HepG2 (cell line): ENCODE data around the gene GRAP. TPM values are rescaled to one million over a fixed set of nuclear protein-coding genes. Genes with fewer than 3 reads are reported as not detected.

ENCODE experiments used
- CREB3 ChIP-seq: sonication (generic); formaldehyde crosslinking; IDR thresholded peaks from 2 replicates; pipeline ENCODE4 v1.5.0; 2020; ENCODE audit warnings: missing genetic modification reagents
- FLYWCH1 ChIP-seq: sonication (generic); formaldehyde crosslinking; IDR thresholded peaks from 2 replicates; pipeline ENCODE4 v1.8.1; 2023; ENCODE audit warnings: mild to moderate bottlenecking, missing genetic modification reagents
- HMGXB4 ChIP-seq, 2 experiments: sonication (generic) in 1 of 2; formaldehyde crosslinking in 1 of 2; IDR thresholded peaks; 2 replicates each; pipeline versions ENCODE4 v1.4.0 to v1.6.1; 2018 to 2020; ENCODE audit warnings: missing genetic modification reagents in 2 of 2, borderline replicate concordance in 1 of 2, low read depth in 1 of 2, mild to moderate bottlenecking in 1 of 2, missing biosample characterization in 1 of 2
- IKZF1 ChIP-seq: fragments of 450-650 bp; IDR thresholded peaks from 2 replicates; pipeline ENCODE4 v1.7.1; 2016
- MTERF4 ChIP-seq: sonication (generic); formaldehyde crosslinking; IDR thresholded peaks from 2 replicates; pipeline ENCODE4 v1.8.0; 2023; ENCODE audit warnings: mild to moderate bottlenecking, missing genetic modification reagents
- PHF20 ChIP-seq: sonication (generic); formaldehyde crosslinking; IDR thresholded peaks from 2 replicates; pipeline ENCODE4 v1.5.0; 2020; ENCODE audit warnings: mild to moderate bottlenecking, missing genetic modification reagents
- PHF8 ChIP-seq: sonication (generic); formaldehyde crosslinking; IDR thresholded peaks from 2 replicates; pipeline ENCODE4 v1.5.0; 2020; ENCODE audit warnings: missing genetic modification reagents
- PRDM15 ChIP-seq: sonication (generic); formaldehyde crosslinking; IDR thresholded peaks from 2 replicates; pipeline ENCODE4 v1.4.0; 2020; ENCODE audit warnings: missing genetic modification reagents
- SALL2 ChIP-seq: sonication (generic); formaldehyde crosslinking; IDR thresholded peaks from 2 replicates; pipeline ENCODE4 v1.8.1; 2023; ENCODE audit warnings: mild to moderate bottlenecking, missing genetic modification reagents, inconsistent platforms
- SAP130 ChIP-seq: IDR thresholded peaks from 2 replicates; pipeline ENCODE4 v1.6.1; 2016; ENCODE audit warnings: low read depth
- SRSF4 ChIP-seq: fragments of 200-400 bp; formaldehyde crosslinking; IDR thresholded peaks from one replicate; pipeline ENCODE4 v1.6.1; 2018; ENCODE audit warnings: mild to moderate bottlenecking, low read depth, low read length, moderate library complexity; ENCODE audit not compliant: poor library complexity, severe bottlenecking
- STAG1 ChIP-seq: sonication (generic); formaldehyde crosslinking; IDR thresholded peaks from 2 replicates; pipeline ENCODE4 v1.4.0; 2020; ENCODE audit warnings: missing genetic modification reagents
- THAP9 ChIP-seq: sonication (generic); formaldehyde crosslinking; IDR thresholded peaks from 2 replicates; pipeline ENCODE4; 2020; ENCODE audit warnings: missing genetic modification reagents, mild to moderate bottlenecking, borderline replicate concordance
- ZNF350 ChIP-seq: sonication (generic); formaldehyde crosslinking; IDR thresholded peaks from 2 replicates; pipeline ENCODE4 v1.4.0; 2020; ENCODE audit warnings: mild to moderate bottlenecking, low read depth, missing genetic modification reagents, borderline replicate concordance
- ZNF556 ChIP-seq: sonication (generic); formaldehyde crosslinking; IDR thresholded peaks from 2 replicates; pipeline ENCODE4 v1.4.0; 2020; ENCODE audit warnings: mild to moderate bottlenecking, missing genetic modification reagents, borderline replicate concordance
- ZNF841 ChIP-seq: sonication (generic); formaldehyde crosslinking; IDR thresholded peaks from 2 replicates; pipeline ENCODE4 v1.8.1; 2023; ENCODE audit warnings: missing genetic modification reagents, borderline replicate concordance
- ZNF883 ChIP-seq: sonication (generic); formaldehyde crosslinking; IDR thresholded peaks from 2 replicates; pipeline ENCODE4 v1.5.1; 2020; ENCODE audit warnings: mild to moderate bottlenecking, missing genetic modification reagents; ENCODE audit errors: not compliant biosample characterization
- ZSCAN25 ChIP-seq: sonication (generic); formaldehyde crosslinking; IDR thresholded peaks from 2 replicates; pipeline ENCODE4 v1.8.0; 2022; ENCODE audit warnings: mild to moderate bottlenecking, missing genetic modification reagents
- polyA plus RNA-seq, 8 experiments: library from polyadenylated mRNA; depleted of rRNA in 3 of 8; stranded (reverse) in 7 of 8; unstranded in 1 of 8; fragments of >200 nt; fragmentation: Illumina TruSeq in 4 of 8; extraction: Trizol in 4 of 8; gene quantifications; 2 replicates each; pipeline versions ENCODE4 v1.2.1 to v1.2.3, GENCODE V29; 2011 to 2016; ENCODE audit warnings: low read depth in 4 of 8, missing spikeins in 1 of 8, mixed read lengths in 1 of 8; ENCODE audit not compliant: insufficient read depth in 1 of 8
- total RNA-seq, 5 experiments: library from RNA; depleted of rRNA; stranded (reverse); fragments of >200 nt; fragmentation: Illumina TruSeq; extraction: Trizol; gene quantifications; 2 replicates each; pipeline ENCODE4 v1.2.3, GENCODE V29; 2016; ENCODE audit warnings: low read depth in 1 of 5

The GRAP gene
- total and polyA plus RNA-seq, 2 of the 13 experiments (the other 11 are each of a cell fraction or from before 2014, with no cell fraction given) = 0.77 to 1.7 TPM

GRCh38 chr17:18988546-18989173 is 58.1 kb downstream of the GRAP start (continued):
- TF ChIP-seq HMGXB4 (CRISPR knock-in tag; IDR thresholded peaks at IDR 0.05; ENCODE audit: borderline replicate concordance in 1 of 2, low read depth in 1 of 2) = peak; percentile 59 to 77; a peak in 3 of 4 replicates
- TF ChIP-seq CREB3 = peak; percentile 80; the same call in 1 of the 2 replicates
- TF ChIP-seq PRDM15 (CRISPR knock-in tag) = no peak
- TF ChIP-seq ZNF883 (CRISPR knock-in tag) = peak; percentile 79
- peak; percentile 97 for TF ChIP-seq ZNF350
- no peak for TF ChIP-seq SRSF4
- TF ChIP-seq MTERF4 (CRISPR knock-in tag) = peak; percentile 38
- peak; percentile 100 for TF ChIP-seq SAP130 (CRISPR knock-in tag)
- TF ChIP-seq ZSCAN25 (CRISPR knock-in tag) = peak; percentile 86; the same call in 1 of the 2 replicates
- TF ChIP-seq PHF8 (CRISPR knock-in tag) = peak; percentile 45; the same call in 1 of the 2 replicates
- no peak for TF ChIP-seq IKZF1
- TF ChIP-seq STAG1 = peak; percentile 36; the same call in 1 of the 2 replicates
- TF ChIP-seq PHF20 (CRISPR knock-in tag) = peak; percentile 80
- TF ChIP-seq SALL2 = peak; percentile 88
- peak; percentile 97 for TF ChIP-seq ZNF556 (CRISPR knock-in tag)
- TF ChIP-seq FLYWCH1 (CRISPR knock-in tag) = no peak
- TF ChIP-seq THAP9 (CRISPR knock-in tag) = peak; percentile 77; the same call in 1 of the 2 replicates
- TF ChIP-seq ZNF841 (CRISPR knock-in tag) = no peak
